ENCODE results near the gene ZNF441. TPM values are rescaled to one million over a fixed set of nuclear protein-coding genes. Genes with fewer than 3 reads are reported as not detected.

The ZNF441 gene
- total RNA-seq: 1 to 10 TPM; 4.0 TPM

- intact Hi-C loops (cut with micrococcal nuclease): loop anchor here (1.0 to 5.0 kb wide), 3 partner anchors 29 to 45 kb away; partner anchors contain the start of genes ZNF440, ZNF491 and ZNF823
- H3K4me3 Mint-ChIP-seq: peak within 1 kb of the TSS; percentile 96
Observed at GRCh38 chr19:11766597-11767591, at the start of gene ZNF441. Gene ZNF441 (plus strand): TSS chr19:11767000. CDS start chr19:11767194, 194 bp downstream.

GRCh38 chr19:11721681-11722080, 45.1 kb upstream of the ZNF441 start:
- CTCF ChIA-PET: no interaction called here
- H3K27me3 Mint-ChIP-seq (ENCODE audit: low read depth): no peaks in the 10 kb centered on the region
- H3K4me3 Mint-ChIP-seq: no peak overlapping the region
- no peak overlapping the region for H3K27ac Mint-ChIP-seq
- H3K9me3 Mint-ChIP-seq: peaks cover 53% of the 10 kb centered on the region
- DNase-seq: no peak
- intact Hi-C loops (cut with micrococcal nuclease): no loop called here
- H3K4me1 Mint-ChIP-seq (ENCODE audit: low read depth): no peaks in the 10 kb centered on the region
- peaks cover 60% of the 10 kb centered on the region for H3K36me3 Mint-ChIP-seq (ENCODE audit: low read depth)

More at GRCh38 chr19:11766597-11767591, at the start of gene ZNF441:
- peak; percentile 98 for DNase-seq
- Mint-ChIP-seq H3K27ac (peak within 1 kb of the TSS; percentile 93), H3K9me3 (peaks cover 26% of the 10 kb centered on the region), H3K4me1 (ENCODE audit: low read depth) (peaks cover 16% of the 10 kb centered on the region), H3K27me3 (ENCODE audit: low read depth) (peaks cover 2% of the 10 kb centered on the region), H3K36me3 (ENCODE audit: low read depth) (peaks cover 20% of the 10 kb centered on the region)
- CTCF ChIA-PET: interaction anchor here (1.1 kb wide), 1 partner anchor 65 kb away, joined by 4 read pairs; no protein-coding TSS in a partner anchor

- DNase-seq: no peak
- CTCF ChIA-PET: no interaction called here
- Mint-ChIP-seq H3K4me1 (ENCODE audit: low read depth) (no peaks in the 10 kb centered on the region), H3K9me3 (peaks cover 54% of the 10 kb centered on the region), H3K4me3 (no peak overlapping the region), H3K27me3 (ENCODE audit: low read depth) (no peaks in the 10 kb centered on the region), H3K27ac (no peak overlapping the region), H3K36me3 (ENCODE audit: low read depth) (peaks cover 63% of the 10 kb centered on the region)
- intact Hi-C loops (cut with micrococcal nuclease): no loop called here
Observed at GRCh38 chr19:11722414-11722813, 44.4 kb upstream of the ZNF441 start.

GRCh38 chr19:11729586-11729985, 37.2 kb upstream of the ZNF441 start:
- peaks cover 37% of the 10 kb centered on the region for H3K36me3 Mint-ChIP-seq (ENCODE audit: low read depth)
- CTCF ChIA-PET: interaction anchor here (0.7 kb wide), 1 partner anchor 663 kb away, joined by 4 read pairs; no protein-coding TSS in a partner anchor
- intact Hi-C loops (cut with micrococcal nuclease): no loop called here
- no peak for DNase-seq
- no peaks in the 10 kb centered on the region for H3K4me1 Mint-ChIP-seq (ENCODE audit: low read depth)
- H3K27ac Mint-ChIP-seq: no peak overlapping the region
- H3K9me3 Mint-ChIP-seq: peaks cover 19% of the 10 kb centered on the region
- H3K27me3 Mint-ChIP-seq (ENCODE audit: low read depth): no peaks in the 10 kb centered on the region
- no peak overlapping the region for H3K4me3 Mint-ChIP-seq

GRCh38 chr19:11735375-11735774, 31.4 kb upstream of the ZNF441 start:
- DNase-seq: no peak
- no peaks in the 10 kb centered on the region for H3K27me3 Mint-ChIP-seq (ENCODE audit: low read depth)
- CTCF ChIA-PET: interaction anchor here (2.0 kb wide), 1 partner anchor 62 kb away, joined by 7 read pairs; the partner anchor contains the start of gene ZNF491
- peaks cover 18% of the 10 kb centered on the region for H3K4me1 Mint-ChIP-seq (ENCODE audit: low read depth)
- intact Hi-C loops (cut with micrococcal nuclease): no loop called here
- no peak overlapping the region for H3K4me3 Mint-ChIP-seq
- H3K27ac Mint-ChIP-seq: no peak overlapping the region
- H3K36me3 Mint-ChIP-seq (ENCODE audit: low read depth): peaks cover 10% of the 10 kb centered on the region
- peaks cover 2% of the 10 kb centered on the region for H3K9me3 Mint-ChIP-seq

GRCh38 chr19:11736696-11737095, 30.1 kb upstream of the ZNF441 start:
- DNase-seq: peak; percentile 9
- intact Hi-C loops (cut with micrococcal nuclease): no loop called here
- H3K27ac Mint-ChIP-seq: no peak overlapping the region
- H3K4me1 Mint-ChIP-seq (ENCODE audit: low read depth): peaks cover 18% of the 10 kb centered on the region
- no peaks in the 10 kb centered on the region for H3K9me3 Mint-ChIP-seq
- CTCF ChIA-PET: interaction anchor here (0.8 to 2.0 kb wide), 2 partner anchors 61 to 255 kb away, joined by 3 to 7 read pairs; partner anchors contain the start of gene ZNF491
- peak overlapping the region; percentile 52 for H3K4me3 Mint-ChIP-seq
- peaks cover 7% of the 10 kb centered on the region for H3K36me3 Mint-ChIP-seq (ENCODE audit: low read depth)
- no peaks in the 10 kb centered on the region for H3K27me3 Mint-ChIP-seq (ENCODE audit: low read depth)

- Mint-ChIP-seq H3K9me3 (no peaks in the 10 kb centered on the region), H3K27ac (peak overlapping the region; percentile 12), H3K4me1 (ENCODE audit: low read depth) (peaks cover 18% of the 10 kb centered on the region), H3K36me3 (ENCODE audit: low read depth) (peaks cover 4% of the 10 kb centered on the region), H3K4me3 (peak overlapping the region; percentile 99), H3K27me3 (ENCODE audit: low read depth) (no peaks in the 10 kb centered on the region)
- CTCF ChIA-PET: interaction anchor here (0.6 kb wide), 1 partner anchor 186 kb away, joined by 3 read pairs; no protein-coding TSS in a partner anchor
- peak; percentile 43 for DNase-seq
- intact Hi-C loops (cut with micrococcal nuclease): loop anchor here (1.0 kb wide), 1 partner anchor 28 kb away; the partner anchor contains the start of gene ZNF441
Observed at GRCh38 chr19:11737964-11738745, 28.6 kb upstream of the ZNF441 start.

- CTCF ChIA-PET: interaction anchor here (0.6 to 3.1 kb wide), 2 partner anchors 39 to 185 kb away, joined by 3 to 9 read pairs; no protein-coding TSS in a partner anchor
- peaks cover 18% of the 10 kb centered on the region for H3K4me1 Mint-ChIP-seq (ENCODE audit: low read depth)
- H3K4me3 Mint-ChIP-seq: peak within 1 kb of the TSS; percentile 99
- intact Hi-C loops (cut with micrococcal nuclease): loop anchor here (1.0 kb wide), 2 partner anchors 27 to 75 kb away; partner anchors contain the start of genes ZNF440 and ZNF441
- peaks cover 4% of the 10 kb centered on the region for H3K36me3 Mint-ChIP-seq (ENCODE audit: low read depth)
- H3K27ac Mint-ChIP-seq: peak within 1 kb of the TSS; percentile 82
- peak; percentile 100 for DNase-seq
- no peaks in the 10 kb centered on the region for H3K27me3 Mint-ChIP-seq (ENCODE audit: low read depth)
- H3K9me3 Mint-ChIP-seq: no peaks in the 10 kb centered on the region
Observed at GRCh38 chr19:11738746-11739620, 27.8 kb upstream of the ZNF441 start, which contains the start of gene ZNF823. Gene ZNF823 (minus strand): TSS chr19:11738946. CDS start chr19:11738819, 127 bp downstream.

GRCh38 chr19:11745869-11746268, 20.9 kb upstream of the ZNF441 start:
- Mint-ChIP-seq H3K27ac (no peak overlapping the region), H3K9me3 (peaks cover 23% of the 10 kb centered on the region), H3K4me3 (no peak overlapping the region), H3K27me3 (ENCODE audit: low read depth) (peaks cover under 1% of the 10 kb centered on the region), H3K36me3 (ENCODE audit: low read depth) (peaks cover 7% of the 10 kb centered on the region), H3K4me1 (ENCODE audit: low read depth) (no peaks in the 10 kb centered on the region)
- DNase-seq: no peak
- intact Hi-C loops (cut with micrococcal nuclease): no loop called here
- CTCF ChIA-PET: interaction anchor here (0.6 to 0.7 kb wide), 2 partner anchors 52 to 79 kb away, joined by 4 to 5 read pairs; no protein-coding TSS in a partner anchor

- CTCF ChIA-PET: interaction anchor here (0.6 kb wide), 2 partner anchors 342 to 810 kb away, joined by 3 read pairs; no protein-coding TSS in a partner anchor
Observed at GRCh38 chr19:11747277-11747676, 19.5 kb upstream of the ZNF441 start.

GRCh38 chr19:11749751-11750150, 17.0 kb upstream of the ZNF441 start:
- Mint-ChIP-seq H3K9me3 (peaks cover 31% of the 10 kb centered on the region), H3K27ac (no peak overlapping the region), H3K4me3 (no peak overlapping the region), H3K36me3 (ENCODE audit: low read depth) (peaks cover 13% of the 10 kb centered on the region), H3K27me3 (ENCODE audit: low read depth) (peaks cover 8% of the 10 kb centered on the region), H3K4me1 (ENCODE audit: low read depth) (no peaks in the 10 kb centered on the region)
- intact Hi-C loops (cut with micrococcal nuclease): no loop called here
- CTCF ChIA-PET: no interaction called here
- DNase-seq: no peak

More at GRCh38 chr19:11747277-11747676, 19.5 kb upstream of the ZNF441 start:
- peaks cover 3% of the 10 kb centered on the region for H3K27me3 Mint-ChIP-seq (ENCODE audit: low read depth)
- no peak for DNase-seq
- intact Hi-C loops (cut with micrococcal nuclease): no loop called here
- peaks cover 9% of the 10 kb centered on the region for H3K36me3 Mint-ChIP-seq (ENCODE audit: low read depth)
- no peak overlapping the region for H3K4me3 Mint-ChIP-seq
- no peak overlapping the region for H3K27ac Mint-ChIP-seq
- H3K9me3 Mint-ChIP-seq: peaks cover 29% of the 10 kb centered on the region
- no peaks in the 10 kb centered on the region for H3K4me1 Mint-ChIP-seq (ENCODE audit: low read depth)
